ENCODE data around the gene SULT1E1.
A peak's percentile ranks its signal among the peaks of the same experiment; 100 is the strongest.
"Not testable (repeated sequence)": the region's sequence is repeated elsewhere in the genome, so short reads cannot be mapped to it uniquely, and the experiment has no call there.

Gene SULT1E1

GRCh38 chr4:69838977-69839376 lies 21.0 kb downstream of the SULT1E1 start:
- no peak for DNase-seq

- DNase-seq: no peak
These were observed 23.7 kb downstream of the SULT1E1 start for GRCh38 chr4:69836287-69836686.

GRCh38 chr4:69835766-69836165 lies 24.2 kb downstream of the SULT1E1 start:
- no peak for DNase-seq

- DNase-seq: no peak
These were observed 26.7 kb downstream of the SULT1E1 start for GRCh38 chr4:69833251-69833650.

GRCh38 chr4:69832326-69833030 lies 27.5 kb downstream of the SULT1E1 start:
- no peak for DNase-seq

GRCh38 chr4:69831646-69832325 lies 28.2 kb downstream of the SULT1E1 start:
- DNase-seq: no peak

- no peak for DNase-seq
These were observed 28.7 kb downstream of the SULT1E1 start for GRCh38 chr4:69831270-69831627.

- no peak for DNase-seq
These were observed 29.2 kb downstream of the SULT1E1 start for GRCh38 chr4:69830560-69831269.

GRCh38 chr4:69830192-69830559 lies 29.8 kb downstream of the SULT1E1 start:
- DNase-seq: no peak

- no peak for DNase-seq
These were observed 30.3 kb downstream of the SULT1E1 start for GRCh38 chr4:69829678-69830077.

- no peak for DNase-seq
These were observed 31.1 kb downstream of the SULT1E1 start for GRCh38 chr4:69828828-69829227.

GRCh38 chr4:69825056-69825455 lies 34.9 kb downstream of the SULT1E1 start:
- not testable (repeated sequence) for DNase-seq

- peak; percentile 31 for DNase-seq
These were observed 36.3 kb downstream of the SULT1E1 start for GRCh38 chr4:69823481-69824186.

GRCh38 chr4:69823048-69823447 lies 36.9 kb downstream of the SULT1E1 start:
- DNase-seq: no peak

GRCh38 chr4:69822198-69822597 lies 37.7 kb downstream of the SULT1E1 start:
- DNase-seq: no peak

GRCh38 chr4:69818060-69818639 lies 41.8 kb downstream of the SULT1E1 start:
- no peak for DNase-seq

GRCh38 chr4:69816236-69816635 lies 43.7 kb downstream of the SULT1E1 start:
- no peak for DNase-seq

- no peak for DNase-seq
These were observed 46.3 kb downstream of the SULT1E1 start for GRCh38 chr4:69813628-69814027.

GRCh38 chr4:69811166-69811565 lies 48.8 kb downstream of the SULT1E1 start:
- DNase-seq: no peak

- DNase-seq: no peak
These were observed 59.3 kb downstream of the SULT1E1 start for GRCh38 chr4:69800599-69800998.

- no peak for DNase-seq
These were observed 60.6 kb downstream of the SULT1E1 start for GRCh38 chr4:69799337-69799736.

GRCh38 chr4:69793732-69794131 lies 66.2 kb downstream of the SULT1E1 start:
- DNase-seq: no peak
